Testis (tissue), 3 donors: ENCODE measurements around the gene ATPAF2. TPM values are rescaled to one million over a fixed set of nuclear protein-coding genes. Genes with fewer than 3 reads are reported as not detected.

Experiments
- DNase-seq: peaks from one replicate; pipeline ENCODE4 v3.0.0-alpha.2; 2019
- H3K27ac ChIP-seq, 2 donors: fragments of 200-600 bp; sonication (generic); one replicate each; pipeline ENCODE4 v1.5.1; 2019
- H3K27me3 ChIP-seq: fragments of 200-600 bp; sonication (generic); one replicate; pipeline ENCODE4 v1.5.1; 2019
- H3K36me3 ChIP-seq: fragments of 200-600 bp; sonication (generic); one replicate; pipeline ENCODE4 v1.5.1; 2017; ENCODE audit warnings: low read depth; ENCODE audit errors: missing control alignments
- H3K4me1 ChIP-seq: fragments of 200-600 bp; sonication (generic); one replicate; pipeline ENCODE4 v1.5.1; 2019
- H3K4me3 ChIP-seq, 2 donors: fragments of 200-600 bp; sonication (generic); one replicate each; pipeline ENCODE4 v1.5.1; 2017 to 2019
- H3K9me3 ChIP-seq: fragments of 200-600 bp; sonication (generic); one replicate; pipeline ENCODE4 v1.5.1; 2017
- POLR2A ChIP-seq: fragments of 450-650 bp; IDR thresholded peaks from one replicate; pipeline ENCODE4 v1.6.1; 2017; ENCODE audit warnings: antibody characterized with exemption, mild to moderate bottlenecking, moderate library complexity
- WGBS, 2 donors: methylation state at CpG; one replicate each; pipeline ENCODE4 v1.1.5; 2018; 5-methylcytosine and 5-hydroxymethylcytosine counted together
- intact Hi-C: fragments of 100-400 bp; cut with DNase I; formaldehyde crosslinking; loops from one replicate; pipeline ENCODE4 v1.15.1; 2023; ENCODE audit warnings: low total_unique reads
- polyA plus RNA-seq: library from polyadenylated mRNA; stranded (reverse); fragments of 350-450 nt; fragmentation: Illumina TruSeq; extraction: RNeasy Lipid Tissue Mini Kit (QIAGEN cat#74804); gene quantifications from one replicate; pipeline ENCODE4 v1.2.3, GENCODE V29; 2014; ENCODE audit warnings: low read depth, low replicate concordance; ENCODE audit not compliant: insufficient read depth
- total RNA-seq, 2 donors: library from RNA; depleted of rRNA; stranded (reverse); fragments of >200 nt; gene quantifications; one replicate each; pipeline ENCODE4 v1.2.3, GENCODE V29; 2016
- TF ChIP-seq, protein P1 (sequence below), 3 experiments: fragments of 450-650 bp in 2 of 3; fragments of 200-600 bp in 1 of 3; sonication (generic) in 1 of 3; IDR thresholded peaks; one replicate each; pipeline ENCODE4 v1.5.1; 2016 to 2019; ENCODE audit warnings: antibody characterized with exemption in 3 of 3, mild to moderate bottlenecking in 2 of 3, moderate library complexity in 1 of 3

Gene ATPAF2
- total and polyA plus RNA-seq, 3 donors from 2014 or later, result 42.6 to 63.3 (median 59.9) TPM

DNA sequence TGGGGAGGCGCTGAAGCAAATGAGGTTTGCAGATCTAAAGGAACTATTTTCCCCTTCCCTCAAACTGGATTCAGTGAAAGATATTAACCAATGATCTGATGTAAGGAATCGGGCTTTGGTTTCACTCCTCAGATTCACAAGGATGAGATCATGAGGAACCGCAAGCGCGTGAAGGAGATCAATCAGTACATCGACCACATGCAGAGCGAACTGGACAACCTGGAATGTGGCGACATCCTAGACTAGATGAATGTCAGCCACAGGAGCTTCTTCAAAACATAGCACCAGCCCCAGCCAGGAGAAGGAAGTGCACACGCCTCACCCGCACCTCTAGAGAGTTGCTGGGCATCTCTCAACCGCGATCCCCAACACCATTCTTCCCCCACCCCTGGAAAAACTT, 22.5 kb downstream of the ATPAF2 start:
- no peak overlapping the region for H3K27ac ChIP-seq
- peaks cover 22% of the 10 kb centered on the region for H3K4me1 ChIP-seq
- no peaks in the 10 kb centered on the region for H3K9me3 ChIP-seq
- DNase-seq, result no peak
- TF ChIP-seq POLR2A, result no peak
- TF ChIP-seq, protein P1, sequence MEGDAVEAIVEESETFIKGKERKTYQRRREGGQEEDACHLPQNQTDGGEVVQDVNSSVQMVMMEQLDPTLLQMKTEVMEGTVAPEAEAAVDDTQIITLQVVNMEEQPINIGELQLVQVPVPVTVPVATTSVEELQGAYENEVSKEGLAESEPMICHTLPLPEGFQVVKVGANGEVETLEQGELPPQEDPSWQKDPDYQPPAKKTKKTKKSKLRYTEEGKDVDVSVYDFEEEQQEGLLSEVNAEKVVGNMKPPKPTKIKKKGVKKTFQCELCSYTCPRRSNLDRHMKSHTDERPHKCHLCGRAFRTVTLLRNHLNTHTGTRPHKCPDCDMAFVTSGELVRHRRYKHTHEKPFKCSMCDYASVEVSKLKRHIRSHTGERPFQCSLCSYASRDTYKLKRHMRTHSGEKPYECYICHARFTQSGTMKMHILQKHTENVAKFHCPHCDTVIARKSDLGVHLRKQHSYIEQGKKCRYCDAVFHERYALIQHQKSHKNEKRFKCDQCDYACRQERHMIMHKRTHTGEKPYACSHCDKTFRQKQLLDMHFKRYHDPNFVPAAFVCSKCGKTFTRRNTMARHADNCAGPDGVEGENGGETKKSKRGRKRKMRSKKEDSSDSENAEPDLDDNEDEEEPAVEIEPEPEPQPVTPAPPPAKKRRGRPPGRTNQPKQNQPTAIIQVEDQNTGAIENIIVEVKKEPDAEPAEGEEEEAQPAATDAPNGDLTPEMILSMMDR (IDR thresholded peaks at IDR 0.05), result no peak
- 95 to 96% methylated on average over 12 of the region's 12 CpGs for WGBS, 2 donors
- H3K27me3 ChIP-seq, result no peaks in the 10 kb centered on the region
- intact Hi-C loops, result no loop called here
- no peak overlapping the region for H3K4me3 ChIP-seq
- H3K36me3 ChIP-seq, result no peaks in the 10 kb centered on the region

DNA sequence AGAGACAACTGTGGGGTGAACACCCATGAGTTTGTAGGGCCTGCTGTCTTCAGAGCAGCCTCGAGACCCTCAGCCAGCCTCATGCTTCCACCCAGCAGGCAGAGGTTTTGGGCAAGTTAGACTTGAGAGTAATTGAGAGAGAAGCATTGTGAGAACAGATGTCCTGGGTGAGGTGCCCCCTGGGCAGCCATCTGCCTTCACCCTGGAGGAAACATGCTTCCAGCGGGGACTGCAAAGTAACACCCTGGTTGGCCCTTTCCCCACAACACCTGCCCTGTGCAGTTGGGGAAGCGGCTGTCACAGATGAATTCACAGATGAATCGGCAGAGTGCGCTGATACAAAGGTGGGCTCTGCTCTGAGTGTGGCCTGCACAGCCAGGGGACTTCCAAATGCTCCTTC, 23.4 kb downstream of the ATPAF2 start:
- TF ChIP-seq, protein P1 (IDR thresholded peaks at IDR 0.05), result no peak
- TF ChIP-seq POLR2A, result no peak
- WGBS, 2 donors, result 94 to 95% methylated on average over 4 to 5 of the region's 5 CpGs
- no peaks in the 10 kb centered on the region for H3K36me3 ChIP-seq
- H3K4me1 ChIP-seq, result peaks cover 22% of the 10 kb centered on the region
- H3K27me3 ChIP-seq, result no peaks in the 10 kb centered on the region
- DNase-seq, result no peak
- no peaks in the 10 kb centered on the region for H3K9me3 ChIP-seq
- intact Hi-C loops, result no loop called here
- no peak overlapping the region for H3K4me3 ChIP-seq
- H3K27ac ChIP-seq, result no peak overlapping the region

GRCh38 chr17:18014006-18014405, 25.0 kb downstream of the ATPAF2 start:
- H3K36me3 ChIP-seq, result no peaks in the 10 kb centered on the region
- H3K27ac ChIP-seq, result no peak overlapping the region
- H3K4me3 ChIP-seq, result no peak overlapping the region
- no peak for DNase-seq
- no peaks in the 10 kb centered on the region for H3K9me3 ChIP-seq
- H3K27me3 ChIP-seq, result no peaks in the 10 kb centered on the region
- intact Hi-C loops, result no loop called here
- H3K4me1 ChIP-seq, result peaks cover 12% of the 10 kb centered on the region
- TF ChIP-seq, protein P1 (IDR thresholded peaks at IDR 0.05), result no peak
- TF ChIP-seq POLR2A, result no peak
- WGBS, 2 donors, result 95 to 98% methylated on average over 6 of the region's 6 CpGs

DNA sequence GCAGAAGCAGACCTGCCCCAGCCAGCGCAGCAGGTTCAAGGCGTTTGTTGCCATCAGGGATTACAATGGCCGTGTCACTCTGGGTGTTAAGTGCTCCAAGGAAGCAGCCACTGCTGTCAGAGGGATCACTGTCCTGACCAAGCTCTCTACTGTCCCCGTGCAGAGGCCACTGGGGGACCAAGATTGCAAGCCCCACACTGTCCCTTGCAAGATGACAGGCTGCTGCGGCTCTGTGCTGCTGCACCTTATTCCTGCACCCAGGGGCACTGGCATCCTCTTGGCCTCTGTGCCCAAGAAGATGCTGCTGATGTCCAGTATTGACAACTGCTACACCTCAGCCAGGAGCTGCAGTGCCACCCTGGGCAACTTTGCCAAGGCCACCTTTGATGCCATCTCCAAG, 27.7 kb downstream of the ATPAF2 start:
- no peak overlapping the region for H3K4me3 ChIP-seq
- DNase-seq, result no peak
- no peaks in the 10 kb centered on the region for H3K4me1 ChIP-seq
- H3K27me3 ChIP-seq, result no peaks in the 10 kb centered on the region
- 92 to 100% methylated on average over 3 to 5 of the region's 5 CpGs for WGBS, 2 donors
- H3K36me3 ChIP-seq, result no peaks in the 10 kb centered on the region
- no peaks in the 10 kb centered on the region for H3K9me3 ChIP-seq
- intact Hi-C loops, result no loop called here
- no peak overlapping the region for H3K27ac ChIP-seq
- TF ChIP-seq, protein P1 (IDR thresholded peaks at IDR 0.05), result no peak
- no peak for TF ChIP-seq POLR2A

- no peak overlapping the region for H3K27ac ChIP-seq
- no peak for TF ChIP-seq POLR2A
- TF ChIP-seq, protein P1 (IDR thresholded peaks at IDR 0.05), result no peak
- intact Hi-C loops, result no loop called here
- H3K4me3 ChIP-seq, result no peak overlapping the region
- no peak for DNase-seq
- 79 to 90% methylated on average over 6 to 8 of the region's 8 CpGs for WGBS, 2 donors
- no peaks in the 10 kb centered on the region for H3K9me3 ChIP-seq
- no peaks in the 10 kb centered on the region for H3K36me3 ChIP-seq
- no peaks in the 10 kb centered on the region for H3K27me3 ChIP-seq
- no peaks in the 10 kb centered on the region for H3K4me1 ChIP-seq
Observed at GRCh38 chr17:18009609-18010420, 29.2 kb downstream of the ATPAF2 start.
